Measurements from ENCODE around the gene POLR3E. TPM values are rescaled to one million over a fixed set of nuclear protein-coding genes. Genes with fewer than 3 reads are reported as not detected.
"Not testable (repeated sequence)": the region's sequence is repeated elsewhere in the genome, so short reads cannot be mapped to it uniquely, and the experiment has no call there.

The POLR3E gene
- total RNA-seq, 1 donor from 2014 or later, result 56.6 TPM

DNA sequence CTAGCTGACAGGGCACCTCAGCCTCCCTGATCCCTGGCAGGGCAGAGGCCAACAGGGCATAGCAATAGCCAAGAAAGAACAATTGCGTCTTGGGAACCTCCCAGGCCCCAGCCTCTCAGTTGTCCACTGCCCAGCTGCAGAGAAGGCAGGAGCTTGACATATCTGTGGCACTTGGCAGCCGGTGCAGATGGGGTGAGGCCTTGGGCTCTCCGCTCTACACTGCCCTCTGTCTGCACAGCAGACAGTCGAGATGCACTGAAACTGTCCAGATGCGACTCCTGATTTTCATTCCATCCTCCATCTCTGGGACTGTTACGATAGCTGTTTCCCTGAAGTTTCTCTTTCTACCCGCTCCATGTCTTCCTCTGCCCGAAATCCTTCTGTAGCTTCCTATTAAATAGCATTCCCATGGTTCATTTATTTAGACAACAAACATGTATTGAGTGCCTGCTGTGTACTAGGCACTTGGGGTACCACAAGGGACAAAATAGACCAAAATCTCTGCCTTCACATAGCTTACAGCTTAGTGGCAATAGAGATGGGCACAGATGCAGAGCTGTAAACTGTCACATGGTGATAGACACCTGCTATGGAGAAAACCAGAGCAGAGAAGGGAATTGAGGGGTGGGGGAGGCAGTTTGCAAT is 3.3 kb downstream of the POLR3E start:
- Mint-ChIP-seq H3K9me3 (no peaks in the 10 kb centered on the region), H3K27me3 (peaks cover 12% of the 10 kb centered on the region), H3K36me3 (peaks cover 18% of the 10 kb centered on the region), H3K27ac (peak overlapping the region; percentile 82), H3K4me1 (ENCODE audit: unreplicated experiment) (peaks cover 29% of the 10 kb centered on the region), H3K4me3 (peak overlapping the region; percentile 55)
- DNase-seq (ENCODE audit: extremely low spot score, unreplicated experiment), result no peak
- TF ChIP-seq CTCF (conservative IDR thresholded peaks at IDR 0.05), result peak; percentile 71

DNA sequence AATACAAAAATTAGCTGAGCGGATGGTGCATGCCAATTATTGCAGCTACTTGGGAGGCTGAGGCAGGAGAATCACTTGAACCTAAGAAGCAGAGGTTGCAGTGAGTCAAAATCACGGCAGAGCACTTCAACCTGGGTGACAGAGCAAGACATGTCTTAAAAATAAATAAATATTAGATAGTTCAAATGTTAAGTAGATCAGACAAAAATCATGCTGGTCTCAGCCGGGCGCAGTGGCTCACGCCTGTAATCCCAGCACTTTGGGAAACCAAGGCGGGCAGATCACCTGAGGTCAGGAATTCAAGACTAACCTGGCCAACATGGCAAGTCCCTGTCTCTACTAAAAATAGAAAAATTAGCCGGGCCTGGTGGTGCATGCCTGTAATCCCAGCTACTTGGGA is 4.2 kb downstream of the POLR3E start:
- not testable (repeated sequence) for DNase-seq (ENCODE audit: extremely low spot score, unreplicated experiment); H3K4me3 Mint-ChIP-seq; H3K27ac Mint-ChIP-seq; H3K9me3 Mint-ChIP-seq
- H3K36me3 Mint-ChIP-seq, result peaks cover 18% of the 10 kb centered on the region
- H3K27me3 Mint-ChIP-seq, result peaks cover 12% of the 10 kb centered on the region
- H3K4me1 Mint-ChIP-seq (ENCODE audit: unreplicated experiment), result peaks cover 24% of the 10 kb centered on the region

GRCh38 chr16:22302776-22303363 is 5.7 kb downstream of the POLR3E start:
- Mint-ChIP-seq H3K4me3 (no peak overlapping the region), H3K27ac (no peak overlapping the region), H3K9me3 (no peaks in the 10 kb centered on the region), H3K4me1 (ENCODE audit: unreplicated experiment) (peaks cover 24% of the 10 kb centered on the region), H3K27me3 (peaks cover 7% of the 10 kb centered on the region), H3K36me3 (peaks cover 14% of the 10 kb centered on the region)
- DNase-seq (ENCODE audit: extremely low spot score, unreplicated experiment), result no peak
- no peak for TF ChIP-seq CTCF (conservative IDR thresholded peaks at IDR 0.05)

- H3K27me3 Mint-ChIP-seq, result no peaks in the 10 kb centered on the region
- H3K9me3 Mint-ChIP-seq, result no peaks in the 10 kb centered on the region
- H3K4me3 Mint-ChIP-seq, result no peak overlapping the region
- H3K36me3 Mint-ChIP-seq, result peaks cover 18% of the 10 kb centered on the region
- no peak for TF ChIP-seq CTCF (conservative IDR thresholded peaks at IDR 0.05)
- H3K4me1 Mint-ChIP-seq (ENCODE audit: unreplicated experiment), result peaks cover 11% of the 10 kb centered on the region
- DNase-seq (ENCODE audit: extremely low spot score, unreplicated experiment), result no peak
- H3K27ac Mint-ChIP-seq, result no peak overlapping the region
Observed at GRCh38 chr16:22304411-22304810, 7.2 kb downstream of the POLR3E start.

DNA sequence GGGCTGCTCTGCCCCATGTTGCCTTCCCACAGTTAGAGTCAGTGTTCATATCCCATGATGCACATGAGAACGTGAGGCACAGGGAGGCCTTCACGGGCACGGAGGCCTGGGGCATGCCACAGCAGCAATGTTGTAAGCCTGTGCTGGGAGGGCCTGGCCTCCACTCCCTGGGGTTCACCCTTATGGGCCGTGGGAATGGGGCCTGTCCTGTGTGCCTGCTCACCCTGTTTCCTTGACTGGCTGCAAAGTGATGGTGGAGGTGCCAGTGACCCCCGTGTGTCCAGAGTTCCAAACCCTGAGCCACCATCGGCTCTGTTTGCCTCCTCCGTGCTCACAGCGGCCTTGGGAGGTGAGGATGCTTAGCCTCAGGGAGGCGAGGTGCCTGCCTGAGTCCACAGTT is 9.6 kb downstream of the POLR3E start:
- Mint-ChIP-seq H3K9me3 (no peaks in the 10 kb centered on the region), H3K36me3 (peaks cover 16% of the 10 kb centered on the region), H3K27me3 (no peaks in the 10 kb centered on the region), H3K27ac (no peak overlapping the region), H3K4me1 (ENCODE audit: unreplicated experiment) (no peaks in the 10 kb centered on the region), H3K4me3 (no peak overlapping the region)
- TF ChIP-seq CTCF (conservative IDR thresholded peaks at IDR 0.05), result no peak
- DNase-seq (ENCODE audit: extremely low spot score, unreplicated experiment), result no peak

DNA sequence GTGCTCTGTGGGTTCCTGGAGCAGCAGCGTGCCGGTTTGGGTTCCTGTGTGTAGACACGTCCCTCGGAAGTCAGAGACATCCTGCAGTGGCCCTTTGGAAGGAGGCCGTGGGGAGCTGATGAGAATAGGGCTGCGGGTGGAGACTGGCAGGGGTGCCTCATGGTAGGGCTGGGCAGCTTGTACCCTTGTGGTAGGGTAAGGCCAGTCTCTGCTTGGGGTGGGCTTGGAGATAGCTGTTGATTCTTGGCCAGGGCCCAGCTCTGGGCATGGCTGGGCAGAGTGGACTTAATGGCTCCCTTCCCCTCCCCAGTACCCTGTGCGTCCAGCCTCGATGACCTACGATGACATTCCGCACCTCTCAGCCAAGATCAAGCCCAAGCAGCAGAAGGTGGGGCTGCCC is 10.6 kb downstream of the POLR3E start:
- no peak for DNase-seq (ENCODE audit: extremely low spot score, unreplicated experiment)
- no peaks in the 10 kb centered on the region for H3K9me3 Mint-ChIP-seq
- peaks cover 17% of the 10 kb centered on the region for H3K36me3 Mint-ChIP-seq
- no peak overlapping the region for H3K4me3 Mint-ChIP-seq
- H3K27ac Mint-ChIP-seq, result no peak overlapping the region
- H3K4me1 Mint-ChIP-seq (ENCODE audit: unreplicated experiment), result no peaks in the 10 kb centered on the region
- no peak for TF ChIP-seq CTCF (conservative IDR thresholded peaks at IDR 0.05)
- H3K27me3 Mint-ChIP-seq, result no peaks in the 10 kb centered on the region
